ENCODE data around the gene CAPN1.

GRCh38 chr11:65187146-65187675 is 5.5 kb downstream of the CAPN1 start:
- TF ChIP-seq CTCF (IDR thresholded peaks at IDR 0.05; ENCODE audit: insufficient read depth, low read depth, low read length) (no peak), EZH2 (IDR thresholded peaks at IDR 0.05; ENCODE audit: insufficient read depth, low read length) (no peak)
